ENCODE results near the gene ITSN1.
"Not testable (repeated sequence)": the region's sequence is repeated elsewhere in the genome, so short reads cannot be mapped to it uniquely, and the experiment has no call there.

The ITSN1 gene

DNA sequence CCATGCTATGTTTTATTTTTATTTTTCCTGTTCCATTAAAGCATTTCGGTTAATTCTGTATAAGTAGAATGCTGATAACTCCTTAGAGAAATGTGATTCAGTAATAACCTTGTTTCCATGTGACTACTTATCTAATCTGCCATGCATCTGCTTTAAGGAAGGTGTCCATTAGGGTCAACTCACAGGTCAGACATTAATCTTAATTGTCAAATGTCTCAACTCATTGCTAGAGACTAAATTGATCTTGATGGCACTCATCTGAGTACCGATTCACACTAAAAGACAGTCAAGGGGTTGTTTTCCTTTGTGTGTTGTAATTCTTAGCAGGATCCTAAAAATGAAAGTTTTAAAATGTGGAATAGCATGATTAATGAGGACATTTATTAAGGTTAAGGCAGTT is 41.8 kb downstream of the ITSN1 start:
- no peak for DNase-seq (ENCODE audit: low read depth)

DNA sequence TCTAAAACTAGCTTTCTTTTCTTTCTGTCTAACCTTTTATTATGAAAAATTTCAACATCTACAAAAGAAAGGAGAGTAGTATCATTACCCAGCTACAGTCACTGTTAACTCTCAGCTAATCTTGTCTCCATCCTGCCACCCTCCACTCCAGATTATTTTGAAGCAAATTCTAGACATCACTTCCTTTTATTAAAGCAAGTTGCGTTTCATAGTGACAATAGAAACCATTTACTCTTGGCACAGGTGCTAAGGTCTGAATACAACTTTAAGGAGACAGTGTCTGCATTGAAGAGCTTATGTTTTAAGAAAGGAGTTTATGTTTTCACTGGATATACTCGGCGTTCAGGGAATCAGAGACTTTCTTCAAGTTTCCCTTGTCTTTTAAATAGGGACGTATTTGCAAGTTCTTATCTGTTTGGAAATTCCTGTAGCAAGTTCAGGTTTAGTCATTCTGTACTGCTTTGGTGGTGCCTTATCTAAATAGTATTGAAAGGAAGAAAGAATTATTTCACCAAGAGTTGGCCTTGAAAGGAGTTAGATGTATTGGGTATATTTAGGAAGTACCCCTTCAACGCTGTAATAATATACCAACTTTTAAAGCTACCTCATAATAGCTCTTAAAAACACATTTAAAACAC is 42.7 kb downstream of the ITSN1 start:
- no peak for DNase-seq (ENCODE audit: low read depth)

DNA sequence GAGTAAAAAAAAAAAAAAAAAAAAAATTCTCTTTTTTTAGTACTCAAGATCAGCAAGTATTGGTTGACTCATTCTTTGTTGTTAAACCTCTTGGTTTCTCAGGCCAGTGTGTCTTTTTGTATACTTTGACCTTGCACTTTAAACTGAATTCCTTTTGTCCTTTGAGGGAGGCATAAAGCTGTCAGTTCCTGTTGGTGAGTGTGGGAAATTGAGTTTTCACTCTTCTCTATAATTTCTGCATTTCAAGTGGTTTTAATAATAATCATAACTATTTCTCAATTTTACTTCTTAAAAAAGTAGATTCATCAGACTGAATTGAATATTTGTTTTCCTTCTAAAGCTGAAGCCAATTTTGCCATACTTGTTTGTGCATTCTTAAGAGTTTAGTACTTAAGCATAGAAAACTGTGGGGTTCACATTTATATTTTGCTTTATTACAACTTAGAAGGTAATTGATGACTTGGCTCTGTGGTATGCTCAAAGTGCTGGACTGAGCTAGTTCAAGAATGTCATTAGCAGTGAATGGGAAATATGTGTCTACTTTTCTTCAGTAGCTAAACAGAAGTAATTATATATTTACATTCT is 43.4 kb downstream of the ITSN1 start:
- peak; percentile 29 for DNase-seq (ENCODE audit: low read depth)

DNA sequence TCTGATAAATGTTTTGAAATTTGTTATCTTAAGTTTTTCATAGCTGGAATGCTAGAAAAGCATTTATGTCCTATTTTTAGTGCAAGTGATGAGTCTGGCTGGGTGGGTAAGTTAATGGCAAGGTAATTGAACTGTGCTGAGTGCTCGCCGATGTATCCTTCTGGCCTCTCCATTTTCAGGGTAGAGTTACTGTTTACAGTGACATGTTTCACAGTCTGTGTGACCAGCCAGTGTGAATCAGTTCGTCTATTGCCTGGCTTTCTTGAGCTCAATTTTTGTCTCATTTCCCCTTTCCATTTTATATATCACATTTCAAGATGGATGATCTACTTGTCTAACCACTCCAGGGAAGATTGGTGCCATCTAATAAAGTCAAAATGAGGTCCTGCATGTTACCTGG is 44.1 kb downstream of the ITSN1 start:
- no peak for DNase-seq (ENCODE audit: low read depth)

DNA sequence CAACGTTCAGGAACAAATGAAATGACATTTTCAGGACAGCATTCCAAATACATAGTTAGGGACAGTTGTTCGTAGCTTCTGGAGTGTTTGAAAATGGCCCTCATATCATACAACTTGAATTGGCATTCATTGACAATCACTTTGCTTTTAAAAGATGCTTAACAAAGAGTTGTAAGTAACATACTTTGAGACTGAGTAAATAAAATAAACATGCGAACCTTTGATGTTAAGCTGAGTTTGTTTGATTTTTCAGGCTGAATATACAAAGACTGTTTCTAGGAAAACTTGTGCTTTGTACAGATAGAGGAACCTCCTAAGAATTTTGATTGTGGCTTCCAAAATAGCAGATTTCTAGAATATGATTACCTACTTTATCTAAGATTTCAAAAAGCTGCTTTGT is 45.3 kb downstream of the ITSN1 start:
- DNase-seq (ENCODE audit: low read depth) = no peak

DNA sequence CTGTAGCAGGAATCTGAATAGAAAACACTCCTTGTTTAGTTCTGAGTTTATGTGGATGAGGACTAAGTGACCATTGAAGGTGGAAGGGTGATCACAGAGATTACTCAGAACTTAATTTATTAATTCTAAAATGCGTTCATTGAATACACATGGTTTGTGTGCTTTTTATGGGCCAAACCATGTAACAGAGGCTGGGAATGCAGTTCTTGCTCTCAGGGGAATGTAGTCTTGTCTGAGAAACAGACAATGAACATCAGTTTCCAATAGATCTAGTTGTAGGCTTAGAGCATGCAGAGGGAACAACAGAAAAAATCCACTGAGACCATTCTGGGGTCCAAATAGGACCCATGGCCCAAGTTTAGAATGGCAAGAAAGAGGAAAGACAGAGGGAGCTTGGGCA is 46.1 kb downstream of the ITSN1 start:
- no peak for DNase-seq (ENCODE audit: low read depth)

DNA sequence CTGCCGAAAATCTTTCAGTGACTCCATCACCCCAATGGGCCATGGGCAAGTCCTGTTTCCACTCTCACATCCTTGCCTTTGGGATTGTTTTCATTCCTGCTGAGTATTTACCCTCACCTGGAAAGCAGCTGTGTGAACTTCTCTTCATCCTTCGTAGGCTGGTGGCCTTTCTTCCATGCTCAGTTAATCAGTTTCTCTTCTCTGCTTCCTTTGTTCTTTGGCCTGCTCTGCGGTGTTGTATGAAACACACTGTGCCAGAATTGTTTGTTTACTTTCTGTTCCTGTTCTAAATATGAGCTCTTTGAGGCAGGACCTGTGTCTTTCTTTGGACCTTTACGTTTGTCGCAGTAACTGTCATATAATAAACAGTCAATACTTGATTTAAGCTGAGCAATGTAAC is 48.6 kb downstream of the ITSN1 start:
- DNase-seq (ENCODE audit: low read depth) = no peak

DNA sequence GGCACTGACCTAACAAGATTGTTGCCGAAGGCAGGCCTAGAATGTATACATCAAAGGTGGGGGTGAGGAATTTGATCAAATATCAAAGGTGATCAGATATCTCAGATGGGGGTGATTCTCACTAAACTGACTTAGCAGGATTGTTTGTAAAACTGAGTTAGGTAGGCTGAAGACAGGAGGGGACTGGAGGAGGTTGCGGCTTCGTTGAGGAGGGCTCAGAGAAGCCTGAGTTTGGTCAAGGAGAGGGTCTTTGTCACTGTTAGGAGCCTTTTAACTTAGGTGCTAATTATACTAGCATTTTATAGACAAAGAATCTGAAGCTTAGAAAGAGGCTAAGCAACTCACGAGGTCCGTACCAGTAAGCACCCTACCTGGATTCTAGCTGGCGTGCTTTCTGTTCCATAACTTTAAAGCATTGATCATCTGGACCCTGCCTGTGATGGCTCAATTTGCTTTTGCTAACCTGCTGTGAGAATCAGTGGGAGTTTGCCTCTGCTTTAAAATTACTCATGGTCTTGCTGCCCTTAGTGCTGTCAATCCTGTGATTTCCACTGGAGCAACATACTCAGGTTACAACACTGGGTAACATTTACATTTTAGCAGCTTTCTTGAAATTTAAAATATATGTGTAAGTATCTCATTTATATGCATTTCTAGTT is 49.8 kb downstream of the ITSN1 start:
- no peak for DNase-seq (ENCODE audit: low read depth)

DNA sequence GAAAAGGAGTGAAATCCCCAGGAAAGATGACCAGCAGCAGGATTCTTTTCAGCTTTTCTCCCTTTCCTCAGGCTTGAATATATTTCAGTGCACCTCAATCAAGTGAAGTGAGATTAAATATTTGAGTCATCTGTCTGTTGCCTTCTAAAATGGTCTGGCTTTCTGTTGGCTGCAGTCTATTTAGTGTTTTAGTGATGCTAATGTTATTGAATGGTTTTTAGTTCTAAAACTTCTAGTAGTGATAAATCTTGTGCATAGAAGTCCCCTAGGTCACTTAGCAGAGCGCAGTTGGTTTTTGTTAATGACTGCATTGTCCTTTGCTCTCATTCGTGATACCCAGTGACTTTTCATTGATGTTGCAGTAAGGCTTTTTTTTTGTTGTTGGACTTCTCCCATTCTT is 53.5 kb downstream of the ITSN1 start:
- DNase-seq (ENCODE audit: low read depth) = no peak

DNA sequence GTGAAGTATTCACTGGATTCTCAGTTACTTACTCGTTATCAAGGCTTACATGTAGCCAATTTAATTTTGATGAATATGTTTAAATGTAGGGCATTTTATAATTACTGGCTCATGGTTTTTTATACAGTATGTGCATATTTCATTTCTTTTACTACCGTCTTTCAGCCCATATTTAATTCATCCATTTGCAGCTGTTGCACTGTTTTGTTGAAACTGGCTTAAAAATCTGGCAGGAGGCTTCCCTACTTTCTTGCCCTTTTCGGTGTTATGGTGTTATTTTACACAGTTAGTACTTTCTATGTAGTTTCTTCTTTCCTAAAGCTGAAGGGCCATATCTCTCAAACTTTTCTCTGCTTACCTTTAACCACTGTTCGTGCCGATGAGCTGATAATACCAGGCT is 54.2 kb downstream of the ITSN1 start:
- DNase-seq (ENCODE audit: low read depth) = no peak

DNA sequence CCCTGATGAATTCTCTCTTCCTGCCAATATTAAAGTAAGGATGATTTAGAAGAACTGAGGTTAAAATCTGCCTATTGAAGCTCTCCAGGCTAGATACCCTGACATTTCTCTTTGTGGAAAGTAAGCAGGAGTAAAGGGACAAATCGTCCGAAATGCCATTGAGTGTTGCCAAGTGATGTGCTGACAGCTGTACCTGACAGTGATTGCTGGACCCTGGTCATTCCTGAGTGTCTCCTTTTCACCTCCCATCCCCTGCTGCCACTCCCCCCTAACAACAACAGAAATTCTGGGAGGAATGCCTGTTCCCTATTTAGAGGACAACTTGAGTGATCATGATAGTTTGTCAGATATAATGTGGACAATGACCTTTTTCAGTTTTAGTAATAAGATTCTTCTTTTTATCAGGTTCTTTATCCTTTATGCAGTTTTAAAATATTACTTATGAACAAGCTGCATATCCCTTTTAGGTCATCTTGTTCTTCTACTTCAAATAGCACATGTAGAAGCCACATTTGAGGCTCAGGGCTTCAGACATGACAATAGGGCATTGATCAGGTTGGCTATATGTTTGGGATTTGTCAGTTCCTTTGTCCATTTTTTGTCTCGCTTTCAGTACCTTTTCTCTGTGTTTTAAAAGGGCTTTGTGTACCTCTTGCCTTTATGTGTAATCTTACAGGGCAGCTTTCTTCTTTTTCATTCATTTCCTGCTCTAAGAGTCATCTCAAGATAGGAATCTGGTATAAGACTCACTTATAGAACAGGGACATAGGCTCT is 56.0 kb downstream of the ITSN1 start:
- DNase-seq (ENCODE audit: low read depth) = no peak

DNA sequence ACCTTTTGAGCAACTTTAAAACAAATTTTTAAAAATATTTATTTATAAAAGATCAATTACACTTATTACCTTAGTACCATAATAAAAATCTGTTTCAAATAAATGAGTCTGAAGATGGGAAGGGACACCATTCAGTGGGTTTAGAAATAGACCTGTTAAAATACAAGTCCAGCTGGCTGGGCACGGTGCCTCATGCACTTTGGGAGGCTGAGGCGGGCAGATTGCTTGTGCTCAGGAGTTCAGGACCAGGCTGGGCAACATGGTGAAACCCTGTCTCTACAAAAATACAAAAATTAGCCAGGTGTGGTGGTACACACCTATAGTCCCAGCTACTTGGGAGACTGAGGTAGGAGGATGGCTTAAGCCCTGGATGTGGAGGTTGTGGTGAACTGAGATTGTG is 57.0 kb downstream of the ITSN1 start:
- DNase-seq (ENCODE audit: low read depth) = no peak

DNA sequence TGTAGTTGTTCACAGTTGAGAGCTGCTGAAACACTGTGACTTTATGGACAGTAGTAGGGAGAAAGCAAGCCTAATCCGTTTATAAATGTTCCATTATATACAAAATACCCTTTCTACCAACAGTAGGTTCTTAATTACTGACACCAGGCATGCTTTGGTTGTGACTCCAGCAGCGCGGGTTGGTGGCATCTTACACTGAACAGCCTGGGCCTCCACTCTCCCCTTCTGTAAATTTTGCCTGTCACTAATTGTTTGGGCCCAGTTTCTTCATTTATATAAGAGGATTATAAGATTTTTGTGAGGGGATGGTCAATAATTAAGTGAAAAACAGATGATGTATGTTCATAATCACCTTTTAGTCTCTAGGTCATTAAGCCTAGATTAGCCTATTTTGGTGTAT is 58.2 kb downstream of the ITSN1 start:
- DNase-seq (ENCODE audit: low read depth) = no peak

DNA sequence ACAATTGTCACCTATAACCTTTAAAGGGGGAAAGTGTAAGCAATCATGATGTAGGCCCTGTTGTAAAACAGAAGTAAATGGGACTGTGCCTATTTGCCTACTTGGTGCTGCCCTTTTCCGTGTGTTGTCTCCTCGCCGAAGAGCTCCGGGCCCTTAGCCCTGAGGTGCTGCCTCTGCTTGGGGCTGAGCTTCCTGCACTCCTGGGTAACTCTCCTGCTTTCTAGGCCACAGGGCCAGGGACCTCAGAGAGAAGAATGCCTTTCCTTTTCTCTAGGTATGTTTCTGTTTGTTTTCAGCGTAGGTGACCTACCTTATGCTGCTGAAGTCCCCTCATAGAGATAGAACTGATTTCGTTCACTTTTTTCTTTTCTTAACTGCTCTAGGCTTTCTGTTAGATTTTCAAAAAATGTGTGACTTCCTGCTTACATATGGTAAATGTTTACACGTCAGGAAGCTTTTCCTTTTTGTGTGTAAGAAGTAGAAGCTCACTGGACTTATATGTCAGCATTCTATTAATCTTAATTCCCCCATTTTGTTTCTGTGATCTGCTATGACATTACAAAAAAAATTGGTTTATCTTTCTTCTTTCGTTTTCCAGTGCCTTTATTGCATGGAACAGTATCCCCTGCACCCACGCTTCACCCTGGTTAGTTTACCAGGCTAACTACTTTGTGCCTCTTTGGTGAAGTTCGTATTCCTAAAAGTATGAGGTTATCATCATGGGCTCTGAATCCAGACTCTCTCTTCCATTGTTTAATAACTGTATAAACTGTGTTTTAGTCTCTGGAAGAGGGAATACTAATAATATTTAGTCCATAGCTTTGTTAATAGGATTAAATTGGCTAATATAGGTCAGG is 61.7 kb downstream of the ITSN1 start:
- no peak for DNase-seq (ENCODE audit: low read depth)

DNA sequence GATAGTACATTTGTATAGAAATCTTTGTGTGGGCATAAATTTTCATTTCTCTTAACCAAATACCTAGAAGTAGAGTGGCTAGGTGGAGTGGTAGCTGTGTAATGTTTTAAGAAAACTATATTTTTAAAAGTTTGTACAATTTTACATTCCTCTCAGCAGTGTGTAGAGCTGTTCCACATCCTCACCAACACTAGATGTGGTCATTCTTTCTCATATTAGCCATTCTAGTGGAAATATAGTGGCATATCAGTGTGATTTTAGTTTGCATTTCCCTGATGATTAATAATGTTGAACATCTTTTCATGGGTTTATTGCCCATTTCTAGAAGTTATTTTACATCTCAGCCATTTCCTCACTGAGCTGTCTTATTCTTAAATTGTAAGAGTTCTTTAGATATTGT is 65.5 kb downstream of the ITSN1 start:
- no peak for DNase-seq (ENCODE audit: low read depth)

DNA sequence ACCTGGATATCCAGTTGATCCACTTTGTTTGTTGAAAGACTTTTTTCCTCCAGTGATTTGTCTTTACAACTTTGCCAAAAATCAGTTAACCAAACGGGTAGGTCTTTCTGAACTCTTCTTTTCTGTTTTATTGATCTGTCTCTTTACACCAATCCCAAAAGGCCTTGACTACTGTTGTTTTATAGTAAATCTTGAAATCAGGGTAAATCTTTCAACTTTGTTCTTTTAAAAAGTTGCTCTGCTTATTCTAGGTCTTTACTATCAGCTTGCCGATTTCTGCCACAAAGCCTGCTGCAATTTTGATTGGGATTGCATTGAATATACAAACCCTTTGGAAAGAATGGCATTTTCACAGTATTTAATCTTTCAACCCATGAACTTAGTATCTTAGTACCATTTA is 66.6 kb downstream of the ITSN1 start:
- no peak for DNase-seq (ENCODE audit: low read depth)

DNA sequence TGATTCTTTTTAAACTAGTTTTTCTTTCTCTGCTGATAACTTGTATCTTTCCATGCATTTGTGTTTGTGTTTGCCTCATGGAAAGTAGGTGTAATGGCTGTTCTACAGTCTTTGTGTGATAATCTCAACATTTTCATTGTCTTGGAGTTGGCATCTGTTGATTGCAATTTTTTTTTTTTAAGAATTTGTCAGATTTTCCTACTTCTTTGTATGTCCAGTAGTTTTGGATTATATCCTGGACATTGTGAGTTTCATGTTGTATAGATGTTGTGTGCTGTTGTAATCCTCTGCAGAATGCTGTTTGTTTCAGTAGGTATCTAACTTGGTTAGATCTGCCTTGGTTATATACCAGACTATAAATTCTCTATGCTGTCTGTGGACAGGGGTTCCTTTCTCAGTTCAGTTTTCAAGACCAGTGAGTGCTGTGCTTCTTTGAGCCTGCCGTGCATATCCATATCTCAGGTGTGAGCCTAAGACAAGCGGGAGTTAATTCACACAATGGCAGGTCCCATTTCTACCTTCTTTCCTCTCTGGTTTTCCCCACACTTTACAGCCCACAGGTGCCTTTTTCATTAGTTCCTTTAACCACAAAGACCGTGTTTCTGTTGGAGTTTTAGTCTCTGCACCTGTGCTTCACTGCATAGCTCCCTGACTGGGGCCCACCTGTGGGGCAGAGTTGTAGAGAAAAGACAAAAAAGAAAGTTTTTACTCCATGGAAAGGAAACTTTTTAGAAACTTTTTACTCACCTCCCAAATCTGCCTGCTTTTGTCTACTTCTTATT is 69.9 kb downstream of the ITSN1 start:
- DNase-seq (ENCODE audit: low read depth) = no peak

DNA sequence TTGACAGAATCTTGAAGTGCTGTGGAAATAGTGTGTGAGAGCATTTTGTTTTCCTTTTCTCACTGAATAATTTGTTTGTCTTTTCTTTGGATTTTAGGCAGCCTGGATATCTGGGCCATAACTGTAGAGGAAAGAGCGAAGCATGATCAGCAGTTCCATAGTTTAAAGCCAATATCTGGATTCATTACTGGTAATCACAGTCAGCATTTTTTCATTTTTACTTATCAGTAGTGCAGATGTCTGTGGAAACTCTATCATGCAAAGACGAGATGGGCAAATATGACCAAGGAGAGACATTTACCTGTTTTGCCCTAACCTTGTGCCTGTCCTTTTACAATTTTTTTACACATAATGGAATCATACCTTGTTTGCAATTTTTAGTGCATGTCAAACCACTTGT is 78.8 kb downstream of the ITSN1 start:
- DNase-seq (ENCODE audit: low read depth) = no peak

DNA sequence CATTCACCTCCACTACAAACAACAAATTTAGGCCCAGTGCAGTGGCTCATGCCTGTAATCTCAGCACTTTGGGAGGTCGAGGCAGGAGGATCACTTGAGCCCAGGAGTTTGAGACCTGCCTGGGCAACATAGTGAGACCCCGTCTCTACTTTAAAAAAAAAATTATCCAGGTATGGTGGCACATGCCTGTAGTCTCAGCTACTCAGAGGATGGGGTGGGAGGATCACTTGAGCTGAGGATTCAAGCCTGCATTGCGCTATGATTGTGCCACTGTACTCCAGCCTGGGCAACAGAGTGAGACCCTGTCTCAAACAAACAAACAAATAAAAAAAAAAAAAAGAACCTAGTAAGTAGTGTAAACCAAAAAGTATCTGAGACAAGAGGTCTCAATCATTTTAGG is 86.8 kb downstream of the ITSN1 start:
- DNase-seq (ENCODE audit: low read depth) = not testable (repeated sequence)

DNA sequence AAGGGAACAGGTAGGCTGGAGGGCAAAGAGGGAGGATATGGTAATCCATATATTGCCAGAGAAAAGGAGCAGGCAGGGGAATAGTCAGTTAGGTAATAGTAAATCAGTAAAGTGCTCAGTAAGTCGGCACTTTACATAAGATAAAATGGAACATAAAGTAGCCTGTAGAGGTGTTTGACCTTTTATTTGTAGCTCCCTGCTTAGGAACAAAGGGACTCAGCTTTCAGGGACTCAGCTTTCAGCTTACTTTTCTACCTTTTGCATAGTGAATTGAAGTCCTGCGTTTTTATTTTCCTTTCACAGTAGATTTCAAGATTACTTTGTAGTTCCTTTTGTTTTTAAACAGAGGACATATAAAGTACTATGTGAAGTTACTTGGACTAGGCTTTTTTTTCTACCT is 87.3 kb downstream of the ITSN1 start:
- no peak for DNase-seq (ENCODE audit: low read depth)

DNA sequence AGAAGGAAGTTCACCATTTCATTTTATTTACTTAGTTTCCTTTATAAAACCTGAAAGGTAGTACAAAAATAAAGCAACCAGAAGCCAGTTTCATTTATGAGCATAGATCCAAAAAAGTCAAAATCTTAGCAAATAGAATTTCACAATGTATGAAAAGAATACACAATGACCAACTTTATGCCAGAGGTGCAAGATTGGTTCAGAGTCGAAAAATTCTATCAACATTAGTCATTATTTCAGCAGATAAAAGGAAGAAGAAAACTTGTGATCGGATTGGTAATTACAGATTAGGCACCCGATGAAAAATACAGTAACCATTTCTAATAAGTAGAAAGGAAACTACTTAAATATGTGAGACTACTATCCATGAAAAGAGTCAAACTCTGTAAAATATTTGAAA is 89.1 kb downstream of the ITSN1 start:
- DNase-seq (ENCODE audit: low read depth) = no peak

Data from fibroblast of the conjunctiva (primary cell).